Measurements from ENCODE around the gene UNC13D. TPM values are rescaled to one million over a fixed set of nuclear protein-coding genes. Genes with fewer than 3 reads are reported as not detected.

Gene UNC13D
- polyA plus RNA-seq, 1 donor (not counting 4 experiments of a cell fraction or from before 2014, with no cell fraction given), result 0.25 TPM

- Histone ChIP-seq H4K20me1 (ENCODE audit: control insufficient read depth, extremely low read depth, insufficient read depth, low read length) (peaks cover 24% of the 10 kb centered on the region), H3K36me3 (ENCODE audit: control insufficient read depth in 2 of 2, extremely low read depth in 1 of 2, insufficient read depth in 2 of 2, low read length in 2 of 2) (peaks cover 4 to 13% of the 10 kb centered on the region in 2 experiments), H3K4me3 (ENCODE audit: control insufficient read depth in 2 of 3, extremely low read depth in 1 of 3, insufficient read depth in 2 of 3, low read depth in 1 of 3, low read length in 3 of 3) (peak overlapping the region in 2 of 3 experiments; percentile 31 to 82), H3K27me3 (ENCODE audit: control insufficient read depth, extremely low read depth, insufficient read depth, low read length) (no peaks in the 10 kb centered on the region), H3K79me2 (ENCODE audit: control insufficient read depth, insufficient read depth, low read length) (peaks cover 11% of the 10 kb centered on the region), H3K4me1 (ENCODE audit: control insufficient read depth, extremely low read depth, insufficient read depth, low read length) (peaks cover 32% of the 10 kb centered on the region), H3K9ac (ENCODE audit: control insufficient read depth, extremely low read depth, insufficient read depth, low read length) (no peak overlapping the region), H3K4me2 (ENCODE audit: control insufficient read depth, extremely low read depth, insufficient read depth, low read depth, low read length) (peak overlapping the region; percentile 58), H3K9me1 (ENCODE audit: control insufficient read depth, extremely low read depth, insufficient read depth, low read length) (no peaks in the 10 kb centered on the region), H3K9me3 (ENCODE audit: control insufficient read depth, low read depth, low read length) (no peaks in the 10 kb centered on the region), H2AFZ (ENCODE audit: control insufficient read depth, low read length) (no peak overlapping the region), H3K27ac (ENCODE audit: control insufficient read depth, insufficient read depth, low read length) (peak overlapping the region; percentile 94)
- TF ChIP-seq CTCF (optimal IDR thresholded peaks at IDR 0.05 in 1 of 3, IDR thresholded peaks at IDR 0.05 in 1 of 3, conservative IDR thresholded peaks at IDR 0.05 in 1 of 3; ENCODE audit: extremely low read depth in 1 of 3, insufficient read depth in 2 of 3, low read length in 3 of 3) (no peak), EZH2 (IDR thresholded peaks at IDR 0.05; ENCODE audit: low read length) (no peak)
- FAIRE-seq (peak; percentile 88), DNase-seq (ENCODE audit: low read depth, low spot score) (no peak)
- dilution Hi-C loops (cut with MboI; ENCODE audit: extremely low pct_ligation_motif_present, low sequenced_read_pairs), result no loop called here
These were observed 64.0 kb downstream of the UNC13D start for GRCh38 chr17:75779987-75780889.

GRCh38 chr17:75779250-75779986 lies 64.8 kb downstream of the UNC13D start:
- Histone ChIP-seq H3K27ac (ENCODE audit: control insufficient read depth, insufficient read depth, low read length) (peak overlapping the region; percentile 94), H3K79me2 (ENCODE audit: control insufficient read depth, insufficient read depth, low read length) (peaks cover 11% of the 10 kb centered on the region), H3K4me1 (ENCODE audit: control insufficient read depth, extremely low read depth, insufficient read depth, low read length) (peaks cover 29% of the 10 kb centered on the region), H3K9me1 (ENCODE audit: control insufficient read depth, extremely low read depth, insufficient read depth, low read length) (no peaks in the 10 kb centered on the region), H4K20me1 (ENCODE audit: control insufficient read depth, extremely low read depth, insufficient read depth, low read length) (peaks cover 24% of the 10 kb centered on the region), H2AFZ (ENCODE audit: control insufficient read depth, low read length) (no peak overlapping the region), H3K4me2 (ENCODE audit: control insufficient read depth, extremely low read depth, insufficient read depth, low read depth, low read length) (peak overlapping the region; percentile 58), H3K4me3 (ENCODE audit: control insufficient read depth in 2 of 3, extremely low read depth in 1 of 3, insufficient read depth in 2 of 3, low read depth in 1 of 3, low read length in 3 of 3) (peak overlapping the region; percentile 80 to 82 (median 81)), H3K9me3 (ENCODE audit: control insufficient read depth, low read depth, low read length) (no peaks in the 10 kb centered on the region), H3K27me3 (ENCODE audit: control insufficient read depth, extremely low read depth, insufficient read depth, low read length) (no peaks in the 10 kb centered on the region), H3K36me3 (ENCODE audit: control insufficient read depth in 2 of 2, extremely low read depth in 1 of 2, insufficient read depth in 2 of 2, low read length in 2 of 2) (peaks cover 4 to 13% of the 10 kb centered on the region in 2 experiments), H3K9ac (ENCODE audit: control insufficient read depth, extremely low read depth, insufficient read depth, low read length) (peak overlapping the region; percentile 94)
- dilution Hi-C loops (cut with MboI; ENCODE audit: extremely low pct_ligation_motif_present, low sequenced_read_pairs), result no loop called here
- FAIRE-seq (no peak), DNase-seq (ENCODE audit: low read depth, low spot score) (peak; percentile 98)
- TF ChIP-seq CTCF (optimal IDR thresholded peaks at IDR 0.05 in 1 of 3, IDR thresholded peaks at IDR 0.05 in 1 of 3, conservative IDR thresholded peaks at IDR 0.05 in 1 of 3; ENCODE audit: extremely low read depth in 1 of 3, insufficient read depth in 2 of 3, low read length in 3 of 3), result no peak
